Measurements from ENCODE around the gene SCIN. TPM values are rescaled to one million over a fixed set of nuclear protein-coding genes. Genes with fewer than 3 reads are reported as not detected.

The SCIN gene
- total and polyA plus RNA-seq, 2 of the 8 experiments (the other 6 are each of a cell fraction or from before 2014, with no cell fraction given), result 0.47 to 1.9 TPM

DNA sequence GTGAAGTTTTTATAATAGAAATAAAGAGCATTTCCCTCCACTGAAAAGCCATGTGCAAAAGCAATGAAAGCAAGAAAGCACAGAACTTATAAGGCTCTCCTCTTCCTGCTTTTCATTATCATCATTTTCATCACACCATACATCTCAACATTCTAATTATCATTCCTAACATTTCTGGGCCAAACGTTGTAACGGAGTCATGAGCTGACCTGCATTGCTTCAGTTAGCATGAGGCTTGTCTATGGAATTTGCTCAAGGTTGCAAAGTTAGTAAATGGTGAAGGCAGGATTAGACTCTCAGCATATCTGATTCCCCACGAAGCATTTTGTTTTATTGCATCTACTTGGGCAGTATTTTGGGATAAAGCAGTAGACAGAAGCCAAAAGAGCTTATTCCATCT is 11.4 kb downstream of the SCIN start (continued):
- TF ChIP-seq RAD21 (IDR thresholded peaks at IDR 0.05 in 1 of 2, conservative IDR thresholded peaks at IDR 0.05 in 1 of 2; ENCODE audit: low read depth in 2 of 2, low read length in 2 of 2) (no peak), SAP30 (IDR thresholded peaks at IDR 0.05; ENCODE audit: insufficient read depth, insufficient replicate concordance, low read length) (no peak)
- TF ChIP-seq, protein P1, sequence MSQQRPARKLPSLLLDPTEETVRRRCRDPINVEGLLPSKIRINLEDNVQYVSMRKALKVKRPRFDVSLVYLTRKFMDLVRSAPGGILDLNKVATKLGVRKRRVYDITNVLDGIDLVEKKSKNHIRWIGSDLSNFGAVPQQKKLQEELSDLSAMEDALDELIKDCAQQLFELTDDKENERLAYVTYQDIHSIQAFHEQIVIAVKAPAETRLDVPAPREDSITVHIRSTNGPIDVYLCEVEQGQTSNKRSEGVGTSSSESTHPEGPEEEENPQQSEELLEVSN (IDR thresholded peaks at IDR 0.05), result no peak
